Pulmonary artery endothelial cell (primary cell): ENCODE results near the gene GTF2H1. TPM values are rescaled to one million over a fixed set of nuclear protein-coding genes. Genes with fewer than 3 reads are reported as not detected.
A peak's percentile ranks its signal among the peaks of the same experiment; 100 is the strongest.
"Not testable (repeated sequence)": the region's sequence is repeated elsewhere in the genome, so short reads cannot be mapped to it uniquely, and the experiment has no call there.

Experiments
- DNase-seq: peaks from one replicate; pipeline ENCODE4 v3.0.0-alpha.2; 2011; ENCODE audit warnings: low read depth, low spot score
- total RNA-seq: library from RNA; depleted of rRNA; stranded (reverse); fragments of >200 nt; gene quantifications from 2 replicates; pipeline ENCODE4 v1.2.3, GENCODE V29; 2014

Gene GTF2H1
- total RNA-seq, 1 donor from 2014 or later: 52.4 TPM

DNA sequence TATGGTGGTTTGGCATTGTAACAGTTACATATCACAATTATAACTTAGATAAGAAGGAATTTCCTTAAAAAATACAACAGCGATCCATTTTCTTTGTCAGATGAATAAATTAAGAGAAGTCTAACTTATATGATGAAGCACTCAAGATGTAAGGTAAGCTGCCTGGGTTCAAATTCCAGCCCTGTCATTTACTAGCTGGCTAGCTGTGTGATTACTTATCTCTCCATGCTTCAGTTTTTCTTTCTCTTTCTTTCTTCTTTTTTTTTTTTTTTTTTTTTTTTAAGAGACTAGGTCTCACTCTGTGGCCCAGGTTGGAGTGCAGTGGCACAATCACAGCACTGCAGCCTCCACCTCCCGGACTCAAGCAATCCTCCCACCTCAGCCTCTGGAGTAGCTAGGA is 49.8 kb downstream of the GTF2H1 start:
- DNase-seq: no peak

DNA sequence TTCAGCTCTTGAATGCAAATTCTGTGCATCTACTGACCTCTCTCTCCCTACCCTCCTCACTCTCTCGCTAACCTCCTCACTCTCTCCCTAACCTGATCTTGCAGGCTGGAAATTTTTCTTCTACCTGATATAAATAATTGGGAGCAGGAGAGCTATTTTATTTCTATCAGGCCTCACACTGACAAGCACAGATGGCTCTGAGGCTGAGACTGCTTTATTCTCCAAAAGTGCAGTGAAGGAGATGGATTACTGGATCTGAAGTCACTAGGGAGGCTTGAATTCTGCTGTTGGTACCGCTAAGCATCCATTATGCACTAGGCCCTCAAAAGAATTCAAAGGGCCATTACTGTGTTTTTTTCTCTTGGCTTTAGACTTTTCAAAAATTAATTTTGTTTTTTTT is 52.6 kb downstream of the GTF2H1 start:
- no peak for DNase-seq

DNA sequence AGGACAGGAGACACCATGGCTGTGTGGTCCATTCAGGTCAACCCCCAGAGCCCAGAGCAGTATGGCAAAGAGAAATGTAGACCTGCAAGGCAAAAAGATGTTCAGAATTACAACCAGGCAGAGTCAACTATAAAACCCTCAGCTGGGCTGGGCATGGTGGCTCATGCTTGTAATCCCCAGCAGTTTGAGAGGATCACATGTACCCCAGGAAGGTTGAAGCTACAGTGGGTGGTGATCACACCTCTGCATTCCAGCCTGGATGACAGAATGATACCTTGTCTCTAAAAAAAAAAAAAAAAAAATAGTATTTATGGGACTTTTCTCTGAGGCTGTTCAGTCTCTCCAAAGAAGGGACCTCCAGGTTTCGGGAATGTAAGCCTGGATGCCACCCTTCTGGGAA is 53.6 kb downstream of the GTF2H1 start:
- DNase-seq: no peak

DNA sequence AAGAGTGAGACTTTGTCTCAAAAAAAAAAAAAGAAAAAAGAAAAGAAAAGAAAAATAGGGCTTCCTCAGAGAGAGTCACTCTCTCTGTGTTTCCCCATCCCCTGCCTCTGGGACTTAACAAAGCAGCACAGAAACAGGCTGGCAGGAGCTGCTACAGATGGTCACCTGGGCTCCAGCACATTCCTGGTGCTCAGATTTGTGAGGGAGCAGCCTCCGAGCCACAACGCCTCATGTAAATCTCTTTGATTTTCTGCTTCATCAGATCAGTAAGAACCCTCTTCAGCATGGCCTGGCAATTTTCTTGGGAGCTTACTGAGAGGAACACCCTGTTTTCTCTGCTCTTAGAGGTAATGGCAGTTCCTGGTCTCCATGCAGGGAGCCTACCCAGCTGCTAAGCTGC is 56.8 kb downstream of the GTF2H1 start:
- no peak for DNase-seq

DNA sequence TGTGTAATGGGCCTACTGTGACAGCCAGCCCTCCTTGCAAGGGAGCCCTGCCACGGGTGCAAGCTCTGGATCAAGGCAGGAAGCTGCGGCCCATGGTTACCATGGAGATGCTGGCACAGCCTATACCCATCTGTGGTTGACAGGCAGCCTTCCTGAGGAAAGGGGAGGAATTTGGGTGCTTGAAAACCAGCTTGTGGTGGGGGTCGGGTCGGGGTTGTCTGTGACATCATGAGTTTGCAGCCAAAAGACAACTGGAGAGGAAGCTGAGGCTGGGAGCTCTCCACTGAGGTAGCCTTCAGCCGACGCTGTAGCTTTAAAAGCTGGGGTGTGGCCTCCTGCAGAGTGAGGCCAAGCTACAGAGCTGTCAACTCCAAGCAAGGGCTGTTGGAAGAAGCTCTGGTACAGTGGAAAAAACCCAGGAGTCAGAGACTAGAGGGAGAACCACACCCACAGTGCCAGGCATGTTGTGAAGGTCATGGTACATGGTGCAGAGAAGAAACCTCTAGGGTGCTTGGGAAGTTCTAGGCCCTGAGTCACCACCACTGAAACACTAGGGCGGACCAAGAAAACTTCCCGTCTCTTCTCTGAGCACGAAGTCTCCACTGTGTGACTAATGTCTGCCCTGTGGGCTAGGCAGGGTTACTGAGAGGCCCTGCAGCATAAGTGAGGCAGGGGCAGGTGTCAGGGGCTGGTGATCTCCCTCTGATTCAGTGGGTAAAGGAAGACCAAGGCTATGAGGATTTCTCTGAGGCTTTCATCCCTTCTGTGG is 61.2 kb downstream of the GTF2H1 start:
- DNase-seq: peak; percentile 26

DNA sequence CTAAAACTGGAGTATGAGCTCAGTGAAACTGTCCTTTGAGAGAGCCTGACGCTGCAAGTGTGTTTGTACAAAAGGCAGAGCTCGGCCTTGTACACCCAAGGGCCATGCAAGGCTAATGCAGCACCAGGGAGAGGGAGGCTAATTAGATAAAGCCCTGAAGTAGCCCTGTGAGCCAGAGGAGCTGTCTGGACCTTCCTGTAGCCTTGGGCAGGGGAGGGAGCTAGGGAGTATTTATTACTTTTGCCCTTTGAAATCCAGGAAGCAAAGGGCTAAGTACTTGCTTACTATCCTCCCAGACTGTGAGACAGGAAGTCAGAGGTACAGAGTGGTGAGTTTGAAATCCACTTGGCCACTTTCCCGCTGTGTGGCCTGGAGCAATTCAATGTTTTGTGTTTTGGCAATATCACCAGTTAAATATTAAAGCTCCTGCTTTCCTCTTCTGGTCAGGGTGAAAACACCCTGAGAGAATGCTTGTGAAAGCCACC is 61.8 kb downstream of the GTF2H1 start:
- DNase-seq: no peak

DNA sequence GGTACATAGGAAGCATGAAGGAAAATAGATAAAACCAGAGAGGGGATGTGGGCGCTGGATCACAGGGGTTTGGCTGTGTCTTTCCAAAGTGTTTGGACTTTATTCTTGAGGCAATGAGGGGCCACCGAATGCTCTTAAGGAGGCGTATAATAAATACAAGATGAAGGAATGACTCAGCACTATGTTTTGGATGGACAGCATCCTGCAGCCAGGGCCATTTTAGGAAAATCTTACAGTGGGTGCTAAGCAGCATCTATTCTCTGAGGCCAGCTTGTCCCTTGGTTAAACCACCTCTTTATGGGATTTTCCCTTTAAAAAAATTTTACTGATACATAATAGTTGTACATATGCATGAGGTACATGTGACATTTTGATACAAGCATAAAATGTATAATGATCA is 67.7 kb downstream of the GTF2H1 start:
- DNase-seq: no peak

DNA sequence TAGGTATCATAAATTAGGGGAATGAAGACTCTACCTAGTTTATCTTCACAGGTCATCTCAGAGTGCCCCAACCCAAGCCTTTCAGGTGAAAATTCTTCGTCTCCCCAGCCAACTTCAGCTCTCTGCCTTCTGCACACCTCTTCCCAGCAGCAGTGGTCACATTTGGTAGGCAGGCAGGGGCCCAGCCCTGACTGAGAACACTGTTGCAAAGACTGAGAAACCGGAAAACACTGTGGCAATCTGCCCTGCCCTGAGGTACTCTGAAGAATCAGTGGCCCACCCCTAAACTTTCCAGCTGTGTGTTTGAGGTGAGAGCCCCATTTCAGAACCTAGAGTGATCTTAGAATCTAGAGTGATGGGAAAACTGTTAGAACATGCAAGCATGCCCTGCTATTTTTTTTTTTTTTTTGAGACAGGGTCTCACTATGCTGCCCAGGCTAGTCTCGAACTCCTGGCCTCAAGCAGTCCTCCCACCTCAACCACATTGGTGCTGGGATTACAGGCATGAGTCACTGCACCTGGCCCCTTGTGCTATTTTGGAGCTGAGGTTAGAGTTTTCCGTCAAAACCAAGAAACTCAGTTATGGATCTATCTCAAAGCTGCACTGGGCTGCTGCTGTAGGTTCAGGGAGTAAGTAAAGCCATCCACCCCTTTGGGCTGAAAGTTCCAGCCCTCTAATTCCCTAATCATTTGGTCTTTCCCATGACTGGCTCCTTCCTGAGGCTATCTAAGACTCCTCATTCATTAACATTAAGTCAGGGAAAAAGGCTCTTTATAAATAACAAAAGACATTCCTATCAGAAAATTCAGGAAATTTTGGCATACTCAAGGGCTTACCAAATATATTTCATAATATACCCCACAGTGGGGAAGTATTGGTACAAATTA is 70.3 kb downstream of the GTF2H1 start:
- no peak for DNase-seq

DNA sequence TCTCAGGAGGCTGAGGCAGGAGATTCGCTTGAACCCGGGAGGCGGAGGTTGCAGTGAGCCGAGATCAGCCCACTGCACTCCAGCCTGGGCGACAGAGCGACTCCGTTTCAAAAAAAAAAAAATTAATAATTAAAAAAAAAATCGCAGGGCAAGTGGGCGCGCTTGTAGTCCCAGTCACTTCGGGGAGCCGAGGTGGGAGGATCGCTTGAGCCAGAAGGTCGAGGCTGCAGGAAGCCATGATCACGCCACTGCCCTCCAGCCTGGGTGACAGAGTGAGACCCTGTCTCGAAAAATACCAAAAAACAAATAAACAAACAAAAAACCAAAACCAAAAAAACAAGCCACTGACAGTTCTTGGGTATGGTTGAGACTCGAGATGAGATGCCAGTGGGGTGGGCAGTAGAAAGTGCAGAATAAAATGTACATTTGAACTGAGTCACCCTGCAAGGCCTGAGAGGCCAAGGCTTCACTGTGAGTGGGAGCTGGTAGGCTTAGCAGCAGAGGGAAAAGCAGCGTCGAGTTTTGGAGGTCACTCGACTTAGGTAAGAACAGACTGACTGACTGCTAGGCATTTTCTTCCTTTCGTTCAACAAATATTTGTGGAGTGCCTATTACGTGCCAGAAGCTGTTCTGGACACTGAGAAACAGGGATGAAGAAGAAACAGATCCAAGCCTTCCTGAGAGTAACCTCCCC is 71.4 kb downstream of the GTF2H1 start:
- no peak for DNase-seq

DNA sequence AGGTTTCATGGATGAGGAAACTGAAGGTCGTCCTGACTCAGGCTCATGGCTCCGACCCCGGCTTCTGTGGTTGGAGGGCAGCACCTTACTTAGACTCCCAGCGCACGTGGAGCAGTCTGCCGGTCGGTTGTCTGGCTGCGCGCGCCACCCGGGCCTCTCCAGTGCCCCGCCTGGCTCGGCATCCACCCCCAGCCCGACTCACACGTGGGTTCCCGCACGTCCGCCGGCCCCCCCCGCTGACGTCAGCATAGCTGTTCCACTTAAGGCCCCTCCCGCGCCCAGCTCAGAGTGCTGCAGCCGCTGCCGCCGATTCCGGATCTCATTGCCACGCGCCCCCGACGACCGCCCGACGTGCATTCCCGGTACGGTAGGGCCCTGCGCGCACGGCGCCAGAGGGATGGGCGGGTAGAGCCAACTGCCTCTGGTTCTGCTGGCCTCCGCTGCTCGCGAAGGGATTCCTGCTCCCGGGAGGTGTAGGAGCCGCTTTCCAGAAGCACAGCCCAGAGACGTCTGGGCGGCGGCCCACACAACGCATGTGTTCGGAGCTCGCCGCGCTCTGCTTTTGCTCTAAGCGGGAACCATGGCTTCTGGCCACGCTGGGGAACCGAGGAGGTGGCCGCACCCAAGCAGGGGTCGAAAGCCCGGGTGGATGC is 72.0 kb downstream of the GTF2H1 start, which contains the start of gene LDHA:
LDHA (plus strand) TSS at position 289 of the 653 bp plus-strand sequence. CDS start 2,280 bp downstream, outside the sequence.
- DNase-seq: peak; percentile 79

DNA sequence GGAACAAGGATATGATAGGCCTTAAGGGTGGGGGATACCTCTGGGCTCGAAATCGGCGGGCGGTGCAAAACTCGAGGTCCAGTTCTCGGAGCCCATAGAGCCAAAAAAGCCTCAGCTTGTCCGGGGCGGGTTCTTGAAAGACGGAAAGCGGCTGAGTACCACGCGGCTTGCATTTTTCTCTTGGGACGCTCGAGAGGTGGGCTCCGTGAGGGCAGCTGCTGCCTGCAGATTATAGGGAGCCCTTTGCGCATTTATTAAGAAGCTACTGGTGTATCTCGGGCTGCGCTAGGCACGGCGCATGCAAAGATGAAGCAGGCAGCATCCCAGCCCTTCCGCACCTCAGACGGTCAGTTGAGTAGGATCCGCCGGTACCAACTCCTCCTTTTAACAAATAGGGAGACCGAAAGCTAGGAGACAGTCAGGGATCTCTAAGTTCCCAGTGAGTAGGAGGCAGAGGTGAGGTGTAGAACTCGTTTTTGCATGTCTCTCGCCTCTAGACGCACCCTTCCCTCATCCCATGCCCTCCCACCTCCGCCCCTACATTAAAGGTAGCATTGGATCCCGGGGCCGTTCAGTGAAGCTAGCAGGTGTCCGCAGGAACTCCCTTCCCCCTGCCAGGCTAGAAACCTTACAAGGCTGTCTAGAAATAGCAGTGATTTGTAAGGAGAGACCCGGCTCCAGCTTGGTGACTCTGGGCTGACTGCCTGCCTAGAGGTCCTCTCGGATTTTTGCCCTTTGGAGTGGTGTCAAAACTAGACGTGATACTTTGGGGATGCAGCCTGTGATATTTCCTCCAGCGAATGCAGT is 72.8 kb downstream of the GTF2H1 start:
- DNase-seq: no peak

DNA sequence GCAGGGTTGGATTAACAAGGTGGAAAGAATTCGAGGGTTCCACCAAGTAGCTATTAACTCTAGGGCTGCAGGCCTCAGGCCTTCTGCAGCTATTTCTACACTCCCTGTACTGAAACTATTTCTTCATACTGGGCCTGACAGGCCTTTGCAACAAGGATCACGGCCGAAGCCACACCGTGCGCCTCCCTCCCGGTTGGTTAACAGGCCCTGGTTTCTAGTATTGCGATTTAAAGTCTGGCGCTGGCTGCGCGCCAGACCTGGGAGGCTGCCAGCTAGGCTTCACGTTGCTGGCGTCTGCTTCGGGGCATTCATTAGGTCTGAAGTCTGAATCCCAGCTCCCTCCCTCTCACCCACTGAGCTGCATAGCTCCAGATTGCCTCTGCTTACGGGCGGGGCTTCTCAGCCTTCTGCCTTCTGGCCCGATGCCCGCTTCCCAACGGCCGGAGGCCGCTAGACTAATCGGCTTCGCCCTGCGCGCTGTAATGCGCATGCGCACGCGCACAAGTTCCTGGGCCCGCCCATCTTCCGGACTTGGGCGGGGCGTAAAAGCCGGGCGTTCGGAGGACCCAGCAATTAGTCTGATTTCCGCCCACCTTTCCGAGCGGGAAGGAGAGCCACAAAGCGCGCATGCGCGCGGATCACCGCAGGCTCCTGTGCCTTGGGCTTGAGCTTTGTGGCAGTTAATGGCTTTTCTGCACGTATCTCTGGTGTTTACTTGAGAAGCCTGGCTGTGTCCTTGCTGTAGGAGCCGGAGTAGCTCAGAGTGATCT is 73.6 kb downstream of the GTF2H1 start:
- DNase-seq: peak; percentile 95

DNA sequence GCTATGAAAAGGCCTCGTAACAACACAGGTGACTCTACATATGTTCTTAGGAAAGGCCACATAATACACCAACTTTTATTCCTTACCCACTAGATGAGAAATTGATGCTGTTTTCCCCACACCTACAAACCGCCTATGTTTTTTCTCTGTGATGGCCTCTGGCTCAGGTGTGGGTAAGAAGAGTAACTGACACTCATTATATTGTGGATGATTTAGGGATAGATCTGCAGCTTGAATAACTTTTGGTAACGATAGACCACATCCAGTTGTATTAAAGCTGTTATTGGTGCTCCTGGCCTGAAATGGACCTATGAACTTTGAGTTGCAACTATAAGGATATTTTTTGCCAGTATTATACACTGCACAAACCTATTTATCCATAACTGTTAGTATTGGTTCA is 75.6 kb downstream of the GTF2H1 start:
- no peak for DNase-seq

DNA sequence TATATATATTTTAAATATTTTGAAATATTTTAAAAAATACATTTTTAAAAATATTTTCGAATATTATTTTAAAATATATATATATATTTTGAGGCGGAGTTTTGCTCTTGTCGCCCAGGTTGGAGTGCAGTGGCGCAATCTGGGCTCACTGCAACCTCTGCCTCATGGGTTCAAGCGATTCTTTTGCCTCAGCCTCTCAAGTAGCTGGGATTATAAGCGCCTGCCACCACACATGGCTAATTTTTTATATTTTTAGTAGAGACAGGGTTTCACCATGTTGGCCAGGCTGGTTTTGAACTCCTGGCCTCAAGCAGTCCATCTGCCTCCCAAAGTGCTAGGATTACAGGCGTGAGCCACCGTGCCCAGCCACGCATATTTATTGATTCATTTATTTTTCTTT is 78.7 kb downstream of the GTF2H1 start:
- DNase-seq: not testable (repeated sequence)

DNA sequence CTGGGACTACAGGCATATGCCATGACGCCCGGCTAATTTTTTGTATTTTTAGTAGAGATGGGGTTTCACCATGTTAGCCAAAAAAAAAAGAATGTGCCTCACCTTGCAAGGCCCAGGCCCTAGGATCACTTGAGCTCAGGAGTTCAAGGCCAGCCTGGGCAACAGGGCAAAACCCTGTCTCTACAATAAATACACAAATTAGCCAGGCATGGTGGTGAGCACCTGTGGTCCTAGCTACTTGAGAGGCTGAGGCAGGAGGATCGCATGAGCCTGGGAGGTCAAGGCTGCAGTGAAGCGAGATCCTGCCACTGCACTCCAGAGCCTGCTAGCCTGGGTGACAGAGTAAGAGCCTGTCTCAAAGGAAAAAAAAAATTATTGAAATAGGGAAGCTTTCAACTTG is 81.7 kb downstream of the GTF2H1 start:
- no peak for DNase-seq

DNA sequence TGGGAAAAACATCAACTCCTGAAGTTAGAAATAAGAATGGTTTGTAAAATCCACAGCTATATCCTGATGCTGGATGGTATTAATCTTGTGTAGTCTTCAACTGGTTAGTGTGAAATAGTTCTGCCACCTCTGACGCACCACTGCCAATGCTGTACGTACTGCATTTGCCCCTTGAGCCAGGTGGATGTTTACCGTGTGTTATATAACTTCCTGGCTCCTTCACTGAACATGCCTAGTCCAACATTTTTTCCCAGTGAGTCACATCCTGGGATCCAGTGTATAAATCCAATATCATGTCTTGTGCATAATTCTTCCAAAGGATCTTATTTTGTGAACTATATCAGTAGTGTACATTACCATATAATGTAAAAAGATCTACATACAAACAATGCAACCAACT is 85.0 kb downstream of the GTF2H1 start:
- DNase-seq: not testable (repeated sequence)

DNA sequence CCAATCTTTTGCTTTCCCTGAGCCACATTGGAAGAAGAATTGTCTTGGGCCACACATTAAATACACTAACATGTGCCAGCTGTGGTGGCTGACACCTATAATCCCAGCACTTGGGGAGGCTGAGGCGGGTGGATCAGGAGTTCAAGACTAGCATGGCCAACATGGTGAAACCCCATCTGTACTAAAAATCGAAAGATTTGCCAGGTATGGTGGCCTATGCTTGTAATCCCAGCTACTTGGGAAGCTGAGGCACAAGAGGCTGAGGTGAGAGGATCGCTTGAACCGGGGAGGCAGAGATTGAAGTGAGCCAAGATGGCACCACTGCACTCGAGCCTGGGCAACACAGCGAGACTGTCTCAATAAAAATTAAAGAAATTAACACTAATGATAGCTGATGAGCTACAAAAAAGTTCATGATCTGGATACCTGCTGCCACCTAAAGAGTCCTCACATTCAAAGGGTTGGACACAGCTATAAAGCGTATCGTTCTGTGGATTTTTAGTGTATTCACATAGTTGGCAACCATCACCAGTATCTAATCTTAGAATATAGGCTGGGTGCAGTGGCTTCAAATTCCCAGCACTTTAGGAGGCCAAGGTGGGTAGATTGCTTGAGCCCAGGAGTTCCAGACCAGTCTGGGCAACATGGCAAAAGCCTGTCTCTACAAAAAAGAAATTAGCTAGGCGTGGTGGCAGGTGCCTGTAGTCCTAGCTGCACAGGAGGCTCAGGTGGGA is 86.4 kb downstream of the GTF2H1 start:
- no peak for DNase-seq

DNA sequence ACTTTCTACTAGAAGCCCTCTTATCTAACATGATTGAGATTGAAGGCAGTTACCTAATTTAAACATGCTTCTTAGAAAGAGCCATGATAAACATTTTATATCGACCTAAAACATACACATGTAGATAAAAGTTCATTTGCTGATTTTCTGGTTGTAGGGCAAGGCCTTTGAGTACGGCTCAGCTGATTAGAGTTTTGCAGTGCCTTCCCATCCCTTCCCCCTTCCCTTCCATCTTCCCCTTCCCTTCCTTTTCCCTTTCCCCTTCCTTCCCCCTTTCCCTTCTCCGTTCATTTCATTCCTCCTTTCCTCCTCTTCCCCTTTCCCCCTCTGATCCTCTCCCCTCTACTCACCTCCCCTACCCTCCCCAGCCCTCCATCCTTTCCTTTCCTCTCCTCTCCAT is 94.1 kb downstream of the GTF2H1 start:
- no peak for DNase-seq
